Activated CD8-positive, alpha-beta memory T cell treated with anti-CD3 and anti-CD28 coated beads for 36 hours (primary cell): ENCODE results near the gene VEPH1. TPM values are rescaled to one million over a fixed set of nuclear protein-coding genes. Genes with fewer than 3 reads are reported as not detected.

Experiments
- CTCF ChIA-PET: fragments of 350-600 bp; sonication (Branson Sonifier 250); formaldehyde crosslinking; loops from one replicate; lab custom pipeline; 2021; ENCODE audit warnings: antibody characterized with exemption; lab: Charles Lee
- POLR2A ChIA-PET: fragments of 350-600 bp; sonication (Branson Sonifier 250); formaldehyde crosslinking; loops from one replicate; lab custom pipeline; 2021; ENCODE audit warnings: antibody characterized with exemption; lab: Charles Lee
- total RNA-seq, 2 experiments: library from RNA; stranded (reverse); gene quantifications; one replicate each; pipeline ENCODE4 v1.2.3, GENCODE V29; 2021

The VEPH1 gene
- total RNA-seq, 2 experiments from 2014 or later: not detected

GRCh38 chr3:157285966-157286365 lies 217.2 kb downstream of the VEPH1 start:
- ChIA-PET POLR2A (no interaction called here), CTCF (no interaction called here)

GRCh38 chr3:157285141-157285540 lies 218.1 kb downstream of the VEPH1 start:
- ChIA-PET POLR2A (no interaction called here), CTCF (no interaction called here)

- ChIA-PET CTCF (no interaction called here), POLR2A (no interaction called here)
Measured at GRCh38 chr3:157284688-157285087, 218.5 kb downstream of the VEPH1 start.

- ChIA-PET POLR2A (no interaction called here), CTCF (no interaction called here)
Measured at GRCh38 chr3:157282261-157283191, 220.7 kb downstream of the VEPH1 start.

GRCh38 chr3:157280786-157281185 lies 222.4 kb downstream of the VEPH1 start:
- POLR2A ChIA-PET: no interaction called here
- CTCF ChIA-PET: no interaction called here

- POLR2A ChIA-PET: no interaction called here
- CTCF ChIA-PET: no interaction called here
Measured at GRCh38 chr3:157280354-157280753, 222.9 kb downstream of the VEPH1 start.

GRCh38 chr3:157279237-157279636 lies 224.0 kb downstream of the VEPH1 start:
- ChIA-PET CTCF (no interaction called here), POLR2A (no interaction called here)

- POLR2A ChIA-PET: interaction anchor here (0.6 kb wide), 1 partner anchor 803 kb away, joined by 3 read pairs; no protein-coding TSS in a partner anchor
- CTCF ChIA-PET: no interaction called here
Measured at GRCh38 chr3:157276801-157277200, 226.4 kb downstream of the VEPH1 start.

GRCh38 chr3:157275832-157276231 lies 227.4 kb downstream of the VEPH1 start:
- ChIA-PET POLR2A (no interaction called here), CTCF (no interaction called here)

- CTCF ChIA-PET: no interaction called here
- POLR2A ChIA-PET: no interaction called here
Measured at GRCh38 chr3:157274644-157275137, 228.5 kb downstream of the VEPH1 start.

GRCh38 chr3:157271283-157271882 lies 231.8 kb downstream of the VEPH1 start:
- ChIA-PET CTCF (no interaction called here), POLR2A (no interaction called here)

- POLR2A ChIA-PET: no interaction called here
Measured at GRCh38 chr3:157268026-157268425, 235.2 kb downstream of the VEPH1 start.

GRCh38 chr3:157265931-157266330 lies 237.3 kb downstream of the VEPH1 start:
- ChIA-PET CTCF (no interaction called here), POLR2A (no interaction called here)

More at GRCh38 chr3:157268026-157268425, 235.2 kb downstream of the VEPH1 start:
- CTCF ChIA-PET: no interaction called here

GRCh38 chr3:157263027-157263426 lies 240.2 kb downstream of the VEPH1 start:
- CTCF ChIA-PET: no interaction called here
- POLR2A ChIA-PET: no interaction called here

- ChIA-PET CTCF (no interaction called here), POLR2A (no interaction called here)
Measured at GRCh38 chr3:157261000-157261399, 242.2 kb downstream of the VEPH1 start.

- ChIA-PET CTCF (no interaction called here), POLR2A (no interaction called here)
Measured at GRCh38 chr3:157259825-157260224, 243.4 kb downstream of the VEPH1 start.

- CTCF ChIA-PET: no interaction called here
- POLR2A ChIA-PET: no interaction called here
Measured at GRCh38 chr3:157257101-157257500, 246.1 kb downstream of the VEPH1 start.

- CTCF ChIA-PET: no interaction called here
- POLR2A ChIA-PET: no interaction called here
Measured at GRCh38 chr3:157255797-157256196, 247.4 kb downstream of the VEPH1 start.

- POLR2A ChIA-PET: no interaction called here
- CTCF ChIA-PET: no interaction called here
Measured at GRCh38 chr3:157251685-157252084, 251.5 kb downstream of the VEPH1 start.

- ChIA-PET POLR2A (no interaction called here), CTCF (no interaction called here)
Measured at GRCh38 chr3:157249606-157250005, 253.6 kb downstream of the VEPH1 start.
